Stimulated activated CD8-positive, alpha-beta memory T cell treated with anti-CD3 and anti-CD28 coated beads, Interleukin-15, amount 100 ng/mL, for 4 hours (primary cell): ENCODE data around the gene C22orf31.
A peak's percentile ranks its signal among the peaks of the same experiment; 100 is the strongest.
"Not testable (repeated sequence)": the region's sequence is repeated elsewhere in the genome, so short reads cannot be mapped to it uniquely, and the experiment has no call there.

Experiments used
- DNase-seq, 2 donors: peaks; one replicate each; pipeline ENCODE4 v3.0.0-alpha.2; 2020; ENCODE audit warnings: low read depth in 2 of 2

C22orf31 gene

DNA sequence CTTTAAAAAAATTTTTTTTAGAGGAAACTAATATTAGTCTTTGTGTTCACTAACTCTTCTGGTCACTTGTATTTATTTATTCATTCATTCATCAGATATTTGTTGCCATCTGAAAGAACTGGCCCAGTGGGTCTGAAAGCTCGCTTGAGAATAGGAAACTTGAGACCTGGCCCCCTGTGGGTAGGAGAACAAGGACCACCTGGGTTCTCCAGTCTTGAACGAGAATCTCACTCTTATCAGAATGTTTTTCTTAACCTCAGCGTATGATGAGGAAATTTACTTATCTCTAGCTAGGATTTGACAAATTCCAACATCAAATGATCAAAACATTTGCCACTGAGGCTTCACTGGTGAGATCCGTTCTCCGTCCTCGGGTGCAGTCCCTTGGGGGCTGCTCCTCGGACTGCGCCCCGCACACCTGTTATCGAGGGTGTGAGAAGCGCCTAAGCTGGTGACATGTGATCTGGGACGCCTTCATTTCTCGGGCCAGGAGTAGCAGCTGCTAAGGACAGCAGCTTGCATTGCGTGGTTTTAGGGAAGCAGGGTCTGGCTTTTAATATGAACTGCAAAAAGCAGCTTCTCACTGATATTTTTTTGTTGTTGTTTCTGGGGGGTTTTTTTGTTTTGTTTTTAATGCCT, 6.3 kb downstream of the C22orf31 start:
- no peak for DNase-seq

- no peak for DNase-seq
Measured at GRCh38 chr22:29054251-29054767, 7.3 kb downstream of the C22orf31 start.

- DNase-seq = no peak
Measured at GRCh38 chr22:29053048-29053702, 8.5 kb downstream of the C22orf31 start.

DNA sequence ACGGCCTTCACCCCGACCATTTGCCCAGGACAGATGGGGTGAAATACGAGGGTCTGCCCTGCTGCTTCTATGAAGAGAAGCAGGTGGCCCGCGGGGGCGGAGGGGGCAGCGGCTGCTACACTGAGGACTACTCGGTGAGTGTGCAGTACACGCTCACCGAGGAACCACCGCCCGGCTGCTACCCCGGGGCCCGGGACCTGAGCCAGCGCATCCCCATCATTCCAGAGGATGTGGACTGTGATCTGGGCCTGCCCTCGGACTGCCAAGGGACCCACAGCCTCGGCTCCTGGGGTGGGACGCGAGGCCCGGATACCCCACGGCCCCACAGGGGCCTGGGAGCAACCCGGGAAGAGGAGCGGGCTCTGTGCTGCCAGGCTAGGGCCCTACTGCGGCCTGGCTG, 11.2 kb downstream of the C22orf31 start:
- no peak for DNase-seq

- DNase-seq = no peak
Measured at GRCh38 chr22:29049655-29050263, 11.9 kb downstream of the C22orf31 start.

- no peak for DNase-seq
Measured at GRCh38 chr22:29048822-29049654, 12.6 kb downstream of the C22orf31 start.

DNA sequence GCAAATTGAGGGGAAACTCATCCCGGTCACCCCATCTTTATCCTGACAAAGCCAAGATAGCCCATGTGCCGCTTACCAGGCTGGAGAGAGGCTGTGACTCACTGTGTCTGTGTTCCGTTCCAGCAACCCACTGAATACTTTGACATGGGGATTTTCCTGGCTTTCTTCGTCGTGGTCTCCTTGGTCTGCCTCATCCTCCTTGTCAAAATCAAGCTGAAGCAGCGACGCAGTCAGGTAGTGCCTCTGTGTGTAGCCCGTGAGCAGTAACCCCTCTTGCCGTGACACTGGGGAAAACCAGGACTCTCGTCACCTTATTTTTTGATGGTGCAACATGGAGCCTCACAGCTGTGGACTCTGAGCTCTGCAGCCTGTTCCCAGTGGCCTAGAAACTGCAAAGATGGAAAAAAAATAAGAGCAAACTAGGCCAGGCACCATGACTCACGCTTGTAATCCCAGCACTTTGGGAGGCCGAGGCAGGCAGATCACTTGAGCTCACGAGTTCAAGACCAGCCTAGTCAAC, 16.9 kb downstream of the C22orf31 start:
- DNase-seq = no peak

GRCh38 chr22:29043906-29044575, 17.6 kb downstream of the C22orf31 start:
- DNase-seq = no peak

GRCh38 chr22:29041408-29041807, 20.2 kb downstream of the C22orf31 start:
- DNase-seq = no peak

GRCh38 chr22:29040385-29041275, 21.0 kb downstream of the C22orf31 start:
- peak in 1 of 2 donors; percentile 43 for DNase-seq

GRCh38 chr22:29039684-29040083, 21.9 kb downstream of the C22orf31 start:
- DNase-seq = not testable (repeated sequence)

- DNase-seq = no peak
Measured at GRCh38 chr22:29039148-29039547, 22.5 kb downstream of the C22orf31 start.

DNA sequence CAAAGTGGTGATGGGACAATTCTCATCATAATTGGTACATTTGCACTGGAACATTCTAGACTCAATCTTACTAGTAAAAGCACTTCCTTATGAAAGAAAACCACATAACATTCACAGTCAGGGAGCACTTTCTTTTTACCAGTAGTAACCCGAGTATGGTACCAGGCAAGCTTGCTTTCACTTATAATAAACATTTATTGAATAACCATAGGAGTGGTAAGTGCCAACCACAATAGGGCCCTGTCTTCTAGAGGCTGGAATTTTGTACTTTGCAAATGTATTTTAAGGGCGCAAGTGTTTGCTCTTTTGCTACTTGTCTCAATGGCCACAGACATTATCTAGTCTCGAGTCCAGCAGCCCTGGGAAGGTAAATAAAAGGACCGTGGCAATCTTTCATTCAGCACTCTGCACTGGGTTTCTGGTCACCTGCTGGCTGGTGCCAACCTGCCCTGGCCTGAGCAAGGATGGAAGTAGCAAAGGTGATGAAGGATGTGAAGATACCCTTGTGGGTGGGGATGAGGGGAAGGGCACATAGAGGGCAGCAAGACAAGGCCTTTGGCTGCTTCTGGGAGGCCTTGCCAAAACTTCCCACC, 24.2 kb downstream of the C22orf31 start:
- DNase-seq = no peak

- no peak for DNase-seq
Measured at GRCh38 chr22:29032584-29032983, 29.0 kb downstream of the C22orf31 start.

- DNase-seq = no peak
Measured at GRCh38 chr22:29032014-29032475, 29.6 kb downstream of the C22orf31 start.

GRCh38 chr22:29031227-29032011, 30.2 kb downstream of the C22orf31 start:
- DNase-seq = no peak

- no peak for DNase-seq
Measured at GRCh38 chr22:29030618-29031226, 30.9 kb downstream of the C22orf31 start.

DNA sequence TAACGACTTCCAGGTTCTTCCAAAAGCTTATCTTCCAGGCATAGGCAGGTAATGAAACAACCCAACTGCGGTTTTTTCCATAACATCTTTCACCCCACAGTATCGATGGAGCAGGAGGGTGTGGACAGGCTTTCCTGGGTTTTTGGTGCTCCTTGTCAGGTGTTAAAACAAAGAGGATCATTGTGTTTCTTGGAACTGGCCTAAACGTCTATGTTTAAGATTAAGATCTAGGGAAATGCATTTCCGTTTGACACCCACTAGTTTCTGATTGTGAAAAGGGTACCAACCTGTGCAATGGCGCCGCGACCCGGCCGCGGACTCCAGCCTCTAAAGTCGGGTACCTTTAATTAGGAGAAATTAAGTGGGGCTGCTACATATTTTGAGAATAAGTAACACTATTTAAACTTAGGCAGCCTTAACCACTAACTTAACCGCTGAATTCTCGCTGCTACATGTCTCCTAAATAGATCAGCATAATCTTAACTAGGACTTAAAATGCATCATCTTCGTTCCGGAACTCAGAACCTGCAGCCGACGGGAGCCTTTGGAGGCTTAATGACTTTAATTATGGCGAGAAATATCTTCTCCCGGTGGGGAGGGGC, 31.5 kb downstream of the C22orf31 start:
- DNase-seq = no peak
